NCI-H187 treated with DMSO at 0.1 percent for 48 hours (cell line): Measurements from ENCODE around the gene CASTOR2.
"Not testable (repeated sequence)": the region's sequence is repeated elsewhere in the genome, so short reads cannot be mapped to it uniquely, and the experiment has no call there.

ENCODE experiments used
- DNase-seq: peaks from one replicate; lab custom pipeline; 2025; lab: John Stamatoyannopoulos, UW

CASTOR2 gene

GRCh38 chr7:74994869-74995543 is 30.5 kb downstream of the CASTOR2 start:
- not testable (repeated sequence) for DNase-seq

- not testable (repeated sequence) for DNase-seq
These were observed 31.9 kb downstream of the CASTOR2 start for GRCh38 chr7:74996361-74996760.

- not testable (repeated sequence) for DNase-seq
These were observed 33.3 kb downstream of the CASTOR2 start for GRCh38 chr7:74997811-74998210.

- not testable (repeated sequence) for DNase-seq
These were observed 36.9 kb downstream of the CASTOR2 start for GRCh38 chr7:75001356-75001755.

- no peak for DNase-seq
These were observed 45.5 kb downstream of the CASTOR2 start for GRCh38 chr7:75010036-75010435.

- no peak for DNase-seq
These were observed 53.3 kb downstream of the CASTOR2 start for GRCh38 chr7:75017832-75018231.

- DNase-seq: no peak
These were observed 54.3 kb downstream of the CASTOR2 start for GRCh38 chr7:75018570-75019364.

- DNase-seq: no peak
These were observed 55.3 kb downstream of the CASTOR2 start for GRCh38 chr7:75019800-75020199.

GRCh38 chr7:75024922-75025321 is 60.4 kb downstream of the CASTOR2 start:
- no peak for DNase-seq

- DNase-seq: no peak
These were observed 63.8 kb downstream of the CASTOR2 start for GRCh38 chr7:75028299-75028698.

GRCh38 chr7:75033064-75033463 is 68.6 kb downstream of the CASTOR2 start:
- no peak for DNase-seq

- DNase-seq: no peak
These were observed 69.3 kb downstream of the CASTOR2 start for GRCh38 chr7:75033826-75034225.

- no peak for DNase-seq
These were observed 74.0 kb downstream of the CASTOR2 start for GRCh38 chr7:75038508-75038907.

GRCh38 chr7:75039166-75039565 is 74.7 kb downstream of the CASTOR2 start:
- no peak for DNase-seq

- no peak for DNase-seq
These were observed 75.2 kb downstream of the CASTOR2 start for GRCh38 chr7:75039709-75040108.

GRCh38 chr7:75040512-75040911 is 76.0 kb downstream of the CASTOR2 start:
- no peak for DNase-seq

- DNase-seq: no peak
These were observed 77.8 kb downstream of the CASTOR2 start for GRCh38 chr7:75042286-75042685.

GRCh38 chr7:75042831-75043703 is 78.6 kb downstream of the CASTOR2 start:
- no peak for DNase-seq

- DNase-seq: no peak
These were observed 81.4 kb downstream of the CASTOR2 start for GRCh38 chr7:75045881-75046280.

- DNase-seq: no peak
These were observed 84.2 kb downstream of the CASTOR2 start for GRCh38 chr7:75048435-75049379.

- no peak for DNase-seq
These were observed 85.3 kb downstream of the CASTOR2 start for GRCh38 chr7:75049817-75050216.
